H1 (cell line): ENCODE data around the gene VDR. TPM values are rescaled to one million over a fixed set of nuclear protein-coding genes. Genes with fewer than 3 reads are reported as not detected.

ENCODE experiments used
- BCL11A ChIP-seq, 2 experiments: IDR thresholded peaks; one replicate each; pipeline ENCODE4 v1.6.1; 2011; ENCODE audit warnings: low read depth in 2 of 2, low read length in 2 of 2, mild to moderate bottlenecking in 2 of 2
- CBX8 ChIP-seq: fragments of 300-800, 300-1000 bp; sonication (generic); IDR thresholded peaks from 2 replicates; pipeline ENCODE4 v1.7.1; 2016; ENCODE audit warnings: low read depth, low read length, borderline replicate concordance
- CHD2 ChIP-seq: IDR thresholded peaks from 2 replicates; pipeline ENCODE4 v1.6.1; 2012; ENCODE audit warnings: low read length, improper control_type of control experiment
- GABPA ChIP-seq: IDR thresholded peaks from 2 replicates; pipeline ENCODE4 v1.6.1; 2011; ENCODE audit warnings: mild to moderate bottlenecking, low read length, moderate library complexity, borderline replicate concordance; ENCODE audit not compliant: insufficient read depth
- HDAC2 ChIP-seq, 2 experiments: fragments of 300-600 bp in 1 of 2; sonication (generic) in 1 of 2; IDR thresholded peaks; 2 replicates each; pipeline ENCODE4 v1.6.1; 2011 to 2012; ENCODE audit warnings: low read depth in 2 of 2, low read length in 2 of 2, mild to moderate bottlenecking in 2 of 2, moderate library complexity in 2 of 2, borderline replicate concordance in 1 of 2, inconsistent platforms in 1 of 2
- KDM1A ChIP-seq: fragments of 200-600, 300-600 bp; sonication (generic); IDR thresholded peaks from 2 replicates; pipeline ENCODE4 v1.7.1; 2016; ENCODE audit warnings: mild to moderate bottlenecking, low read length, borderline replicate concordance
- POU5F1 ChIP-seq: IDR thresholded peaks from 2 replicates; pipeline ENCODE4 v1.6.1; 2011; ENCODE audit warnings: low read depth, mild to moderate bottlenecking, low read length, moderate library complexity
- SP2 ChIP-seq: IDR thresholded peaks from 2 replicates; pipeline ENCODE4 v1.6.1; 2012; ENCODE audit warnings: mild to moderate bottlenecking, low read length, inconsistent platforms
- TAF1 ChIP-seq: IDR thresholded peaks from 2 replicates; pipeline ENCODE4 v1.6.1; 2011; ENCODE audit warnings: mild to moderate bottlenecking, low read depth, low read length
- YY1 ChIP-seq: IDR thresholded peaks from 2 replicates; pipeline ENCODE4 v1.6.1; 2011; ENCODE audit warnings: low read depth, mild to moderate bottlenecking, low read length
- polyA plus RNA-seq, 7 experiments: library from polyadenylated mRNA; depleted of rRNA in 3 of 7; stranded (reverse) in 5 of 7; unstranded in 2 of 7; fragments of >200 nt in 5 of 7; fragments of 200-250 nt in 2 of 7; gene quantifications; 1 replicate in 5 of 7; 2 replicates in 1 of 7; 4 replicates in 1 of 7; pipeline versions ENCODE4 v1.2.1 to v1.2.3, GENCODE V29; 2011 to 2013; ENCODE audit warnings: missing spikeins in 2 of 7, mixed read lengths in 2 of 7
- total RNA-seq: library from RNA; stranded (reverse); fragmentation: NEBNext Ultra II Directional; extraction: Animal tissue kit (Norgen Biotek cat#: 25700); gene quantifications from 2 replicates; pipeline ENCODE4 v1.2.1, GENCODE V29; 2021
- TF ChIP-seq, protein P1 (sequence below): fragments of 300-600 bp; sonication (generic); IDR thresholded peaks from 2 replicates; pipeline ENCODE4 v1.7.1; 2012; ENCODE audit warnings: low read length, moderate library complexity, mild to moderate bottlenecking, inconsistent platforms; ENCODE audit not compliant: insufficient replicate concordance

The VDR gene
- total and polyA plus RNA-seq, 2 of the 8 experiments (the other 6 are each of a cell fraction or from before 2014, with no cell fraction given): 0.44 to 0.65 TPM

DNA sequence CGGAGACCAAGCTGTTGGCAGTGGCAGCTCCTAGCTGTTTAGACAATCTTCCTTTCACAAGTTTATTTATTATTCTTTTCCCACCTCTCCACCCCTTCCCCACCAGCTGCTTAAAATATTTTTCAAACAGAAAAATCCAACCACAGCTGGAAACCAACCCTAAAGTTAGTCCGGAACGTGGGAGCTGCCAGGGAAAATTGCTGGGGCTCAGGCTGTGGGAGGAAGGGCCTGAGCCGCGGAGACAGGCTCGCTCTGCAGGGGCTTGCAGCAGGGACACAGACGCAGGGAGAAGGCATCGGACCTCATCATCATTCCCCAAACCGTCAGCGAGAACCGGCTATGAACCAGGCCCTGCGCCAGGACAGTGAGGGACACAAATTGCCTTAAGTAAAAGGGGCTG lies 42.5 kb upstream of the VDR start (continued):
- TF ChIP-seq, protein P1, sequence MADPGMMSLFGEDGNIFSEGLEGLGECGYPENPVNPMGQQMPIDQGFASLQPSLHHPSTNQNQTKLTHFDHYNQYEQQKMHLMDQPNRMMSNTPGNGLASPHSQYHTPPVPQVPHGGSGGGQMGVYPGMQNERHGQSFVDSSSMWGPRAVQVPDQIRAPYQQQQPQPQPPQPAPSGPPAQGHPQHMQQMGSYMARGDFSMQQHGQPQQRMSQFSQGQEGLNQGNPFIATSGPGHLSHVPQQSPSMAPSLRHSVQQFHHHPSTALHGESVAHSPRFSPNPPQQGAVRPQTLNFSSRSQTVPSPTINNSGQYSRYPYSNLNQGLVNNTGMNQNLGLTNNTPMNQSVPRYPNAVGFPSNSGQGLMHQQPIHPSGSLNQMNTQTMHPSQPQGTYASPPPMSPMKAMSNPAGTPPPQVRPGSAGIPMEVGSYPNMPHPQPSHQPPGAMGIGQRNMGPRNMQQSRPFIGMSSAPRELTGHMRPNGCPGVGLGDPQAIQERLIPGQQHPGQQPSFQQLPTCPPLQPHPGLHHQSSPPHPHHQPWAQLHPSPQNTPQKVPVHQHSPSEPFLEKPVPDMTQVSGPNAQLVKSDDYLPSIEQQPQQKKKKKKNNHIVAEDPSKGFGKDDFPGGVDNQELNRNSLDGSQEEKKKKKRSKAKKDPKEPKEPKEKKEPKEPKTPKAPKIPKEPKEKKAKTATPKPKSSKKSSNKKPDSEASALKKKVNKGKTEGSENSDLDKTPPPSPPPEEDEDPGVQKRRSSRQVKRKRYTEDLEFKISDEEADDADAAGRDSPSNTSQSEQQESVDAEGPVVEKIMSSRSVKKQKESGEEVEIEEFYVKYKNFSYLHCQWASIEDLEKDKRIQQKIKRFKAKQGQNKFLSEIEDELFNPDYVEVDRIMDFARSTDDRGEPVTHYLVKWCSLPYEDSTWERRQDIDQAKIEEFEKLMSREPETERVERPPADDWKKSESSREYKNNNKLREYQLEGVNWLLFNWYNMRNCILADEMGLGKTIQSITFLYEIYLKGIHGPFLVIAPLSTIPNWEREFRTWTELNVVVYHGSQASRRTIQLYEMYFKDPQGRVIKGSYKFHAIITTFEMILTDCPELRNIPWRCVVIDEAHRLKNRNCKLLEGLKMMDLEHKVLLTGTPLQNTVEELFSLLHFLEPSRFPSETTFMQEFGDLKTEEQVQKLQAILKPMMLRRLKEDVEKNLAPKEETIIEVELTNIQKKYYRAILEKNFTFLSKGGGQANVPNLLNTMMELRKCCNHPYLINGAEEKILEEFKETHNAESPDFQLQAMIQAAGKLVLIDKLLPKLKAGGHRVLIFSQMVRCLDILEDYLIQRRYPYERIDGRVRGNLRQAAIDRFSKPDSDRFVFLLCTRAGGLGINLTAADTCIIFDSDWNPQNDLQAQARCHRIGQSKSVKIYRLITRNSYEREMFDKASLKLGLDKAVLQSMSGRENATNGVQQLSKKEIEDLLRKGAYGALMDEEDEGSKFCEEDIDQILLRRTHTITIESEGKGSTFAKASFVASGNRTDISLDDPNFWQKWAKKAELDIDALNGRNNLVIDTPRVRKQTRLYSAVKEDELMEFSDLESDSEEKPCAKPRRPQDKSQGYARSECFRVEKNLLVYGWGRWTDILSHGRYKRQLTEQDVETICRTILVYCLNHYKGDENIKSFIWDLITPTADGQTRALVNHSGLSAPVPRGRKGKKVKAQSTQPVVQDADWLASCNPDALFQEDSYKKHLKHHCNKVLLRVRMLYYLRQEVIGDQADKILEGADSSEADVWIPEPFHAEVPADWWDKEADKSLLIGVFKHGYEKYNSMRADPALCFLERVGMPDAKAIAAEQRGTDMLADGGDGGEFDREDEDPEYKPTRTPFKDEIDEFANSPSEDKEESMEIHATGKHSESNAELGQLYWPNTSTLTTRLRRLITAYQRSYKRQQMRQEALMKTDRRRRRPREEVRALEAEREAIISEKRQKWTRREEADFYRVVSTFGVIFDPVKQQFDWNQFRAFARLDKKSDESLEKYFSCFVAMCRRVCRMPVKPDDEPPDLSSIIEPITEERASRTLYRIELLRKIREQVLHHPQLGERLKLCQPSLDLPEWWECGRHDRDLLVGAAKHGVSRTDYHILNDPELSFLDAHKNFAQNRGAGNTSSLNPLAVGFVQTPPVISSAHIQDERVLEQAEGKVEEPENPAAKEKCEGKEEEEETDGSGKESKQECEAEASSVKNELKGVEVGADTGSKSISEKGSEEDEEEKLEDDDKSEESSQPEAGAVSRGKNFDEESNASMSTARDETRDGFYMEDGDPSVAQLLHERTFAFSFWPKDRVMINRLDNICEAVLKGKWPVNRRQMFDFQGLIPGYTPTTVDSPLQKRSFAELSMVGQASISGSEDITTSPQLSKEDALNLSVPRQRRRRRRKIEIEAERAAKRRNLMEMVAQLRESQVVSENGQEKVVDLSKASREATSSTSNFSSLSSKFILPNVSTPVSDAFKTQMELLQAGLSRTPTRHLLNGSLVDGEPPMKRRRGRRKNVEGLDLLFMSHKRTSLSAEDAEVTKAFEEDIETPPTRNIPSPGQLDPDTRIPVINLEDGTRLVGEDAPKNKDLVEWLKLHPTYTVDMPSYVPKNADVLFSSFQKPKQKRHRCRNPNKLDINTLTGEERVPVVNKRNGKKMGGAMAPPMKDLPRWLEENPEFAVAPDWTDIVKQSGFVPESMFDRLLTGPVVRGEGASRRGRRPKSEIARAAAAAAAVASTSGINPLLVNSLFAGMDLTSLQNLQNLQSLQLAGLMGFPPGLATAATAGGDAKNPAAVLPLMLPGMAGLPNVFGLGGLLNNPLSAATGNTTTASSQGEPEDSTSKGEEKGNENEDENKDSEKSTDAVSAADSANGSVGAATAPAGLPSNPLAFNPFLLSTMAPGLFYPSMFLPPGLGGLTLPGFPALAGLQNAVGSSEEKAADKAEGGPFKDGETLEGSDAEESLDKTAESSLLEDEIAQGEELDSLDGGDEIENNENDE: no peak
- TF ChIP-seq YY1: no peak
- TF ChIP-seq KDM1A: no peak
- no peak for TF ChIP-seq GABPA
- no peak for TF ChIP-seq TAF1
- no peak for TF ChIP-seq CHD2
- TF ChIP-seq HDAC2 (IDR thresholded peaks at IDR 0.05; ENCODE audit: borderline replicate concordance in 1 of 2, low read depth in 2 of 2, low read length in 2 of 2): no peak
- no peak for TF ChIP-seq CBX8
- TF ChIP-seq BCL11A (IDR thresholded peaks at IDR 0.05; ENCODE audit: low read depth in 2 of 2, low read length in 2 of 2): no peak
- no peak for TF ChIP-seq SP2
- no peak for TF ChIP-seq POU5F1
